Measurements from ENCODE around the gene CA11. TPM values are rescaled to one million over a fixed set of nuclear protein-coding genes. Genes with fewer than 3 reads are reported as not detected.

Gene CA11
- 2.6 and 2.8 TPM in 2 replicates for total RNA-seq (2014; rRNA removed; shearing (Covaris generic))

DNA sequence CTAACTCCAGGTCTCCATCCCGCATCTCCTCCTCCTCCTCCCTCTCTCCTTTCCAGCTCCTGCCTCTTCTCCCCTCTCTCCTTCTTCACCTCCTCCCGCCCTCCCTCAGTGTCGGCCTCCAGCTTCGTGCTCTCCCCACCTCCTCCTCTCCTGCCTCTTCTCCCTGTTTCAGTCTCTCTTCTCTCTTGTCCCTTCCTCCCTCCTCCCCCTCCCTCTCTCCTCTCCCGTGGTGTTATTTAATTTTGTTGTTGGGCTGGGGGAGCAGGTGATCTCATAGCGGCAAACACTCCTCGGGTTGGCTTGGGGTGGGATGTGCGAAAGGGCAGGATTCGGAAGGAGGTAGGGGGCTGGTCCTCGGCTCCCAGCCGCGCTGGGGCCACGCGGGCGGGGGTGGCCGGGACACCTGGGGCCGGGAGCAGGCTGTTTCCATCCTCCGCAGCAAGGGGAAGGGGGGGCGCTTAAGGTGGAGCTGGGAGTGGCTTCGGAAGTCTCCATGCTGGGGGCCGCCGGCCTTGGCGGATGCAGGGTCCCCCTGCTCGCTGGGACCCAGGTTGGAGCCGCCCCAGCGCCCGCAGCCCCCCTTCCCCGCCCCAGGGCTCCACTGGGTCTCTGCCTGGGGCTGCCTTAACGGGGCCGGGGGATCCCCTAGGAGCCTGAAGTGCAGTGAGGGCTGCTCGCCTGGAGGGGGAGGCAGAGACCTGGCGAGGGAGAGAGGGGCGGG is at the start of gene CA11:
Gene CA11, minus strand, starts transcription at position 187 of the 721 bp plus-strand sequence. CDS start 555 bp downstream, outside the sequence.

DNA sequence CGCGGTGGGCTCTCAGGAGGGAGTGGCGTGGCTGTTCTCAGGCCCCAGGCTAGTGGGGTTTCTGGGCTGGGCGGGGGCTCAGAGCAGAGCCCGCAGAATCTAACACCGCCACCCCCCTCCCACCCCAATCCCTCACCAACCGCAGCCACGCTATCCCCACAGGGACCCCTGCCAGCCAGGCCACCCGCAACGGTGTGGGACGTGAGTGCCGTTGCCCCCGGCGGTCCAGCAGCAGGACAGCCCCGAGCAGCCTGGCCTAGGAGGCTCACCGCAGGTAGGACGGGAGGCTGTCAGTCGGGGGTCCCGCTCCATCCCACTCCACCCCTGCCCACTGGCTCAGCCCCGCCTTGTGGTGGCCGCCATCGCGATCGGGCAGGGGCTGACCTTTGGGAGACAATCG is 27.0 kb upstream of the CA11 start, which contains the start of gene NTN5:
Gene NTN5, minus strand, starts transcription at position 24 of the 400 bp plus-strand sequence. CDS start 2,031 bp downstream, outside the sequence.

DNA sequence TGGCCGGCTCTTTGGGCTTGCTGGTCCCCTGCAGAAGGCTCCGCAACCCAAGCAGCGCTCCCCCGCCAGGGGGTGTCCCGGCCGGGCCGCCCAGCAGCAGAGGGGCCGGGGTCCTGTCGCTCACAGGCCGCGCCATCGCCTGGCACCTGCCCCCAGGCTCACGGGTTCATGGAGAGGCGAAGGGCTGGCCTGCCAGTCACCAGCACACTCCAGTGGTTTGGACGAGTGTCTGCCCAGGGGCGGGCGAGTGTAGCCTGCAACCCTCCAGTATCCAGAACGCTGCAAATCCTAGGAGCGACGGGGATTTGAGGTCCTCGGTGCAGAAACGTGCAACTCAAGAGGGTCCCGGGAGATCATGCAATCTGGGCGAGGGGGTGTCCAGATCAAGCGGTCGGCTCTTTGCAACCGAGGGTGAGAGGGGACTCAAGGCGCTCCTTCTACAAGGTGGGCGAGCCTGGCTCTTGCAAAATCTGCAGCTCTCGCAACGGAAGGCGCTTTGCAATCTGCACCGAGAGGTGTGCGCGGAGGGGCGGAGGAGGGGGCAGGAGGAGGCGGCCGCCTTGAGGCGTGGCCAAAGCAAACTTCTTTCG is 9.0 kb downstream of the CA11 start, which contains the start of gene DBP:
Gene DBP, minus strand, starts transcription at position 521 of the 590 bp plus-strand sequence. Its CDS starts 385 bp downstream, at position 136.

DNA sequence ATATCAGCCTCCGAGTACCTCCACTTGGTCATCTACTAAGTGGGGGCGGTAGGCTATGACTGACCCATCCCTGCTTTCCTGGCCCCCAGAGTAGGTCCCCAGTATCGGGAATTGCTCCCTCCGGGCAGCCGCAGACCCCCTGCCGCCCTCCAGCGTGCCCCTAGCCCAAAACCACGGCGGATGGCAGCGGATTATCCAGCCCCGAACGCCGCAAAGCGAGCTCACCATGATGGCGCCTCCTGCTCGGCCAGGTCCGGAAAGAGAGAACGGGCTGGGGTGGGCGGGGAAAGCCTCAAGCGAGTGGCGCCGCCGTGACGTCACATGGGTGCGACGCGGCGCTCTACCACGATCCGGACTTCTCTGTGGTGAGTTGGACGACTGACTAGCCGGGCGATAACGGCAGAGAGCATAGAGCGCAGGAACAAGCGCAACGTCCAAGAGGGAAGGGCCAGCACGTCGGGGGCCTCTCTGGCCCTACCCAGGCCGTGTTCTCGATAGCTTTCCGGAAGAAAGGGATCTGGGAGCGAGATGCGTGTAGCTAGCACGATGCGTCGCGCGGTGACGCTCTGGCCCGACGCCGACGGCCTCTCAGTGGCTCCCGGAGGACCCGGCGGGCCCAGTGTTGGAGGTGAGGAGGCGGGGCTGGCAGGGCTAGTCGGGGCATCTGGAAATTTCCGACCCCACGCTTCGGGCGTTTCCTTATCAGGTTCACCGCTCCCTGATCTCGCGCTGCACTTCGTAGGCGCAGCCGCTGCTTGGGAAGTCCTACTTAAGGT is 26.9 kb downstream of the CA11 start, which contains the start of the genes RPL18 and SPHK2:
Gene RPL18, minus strand, starts transcription at position 263 of the 776 bp plus-strand sequence. Its CDS starts 35 bp downstream, at position 228.
Gene SPHK2, plus strand, starts transcription at position 591 of the 776 bp plus-strand sequence. CDS start 1,009 bp downstream, outside the sequence.

DNA sequence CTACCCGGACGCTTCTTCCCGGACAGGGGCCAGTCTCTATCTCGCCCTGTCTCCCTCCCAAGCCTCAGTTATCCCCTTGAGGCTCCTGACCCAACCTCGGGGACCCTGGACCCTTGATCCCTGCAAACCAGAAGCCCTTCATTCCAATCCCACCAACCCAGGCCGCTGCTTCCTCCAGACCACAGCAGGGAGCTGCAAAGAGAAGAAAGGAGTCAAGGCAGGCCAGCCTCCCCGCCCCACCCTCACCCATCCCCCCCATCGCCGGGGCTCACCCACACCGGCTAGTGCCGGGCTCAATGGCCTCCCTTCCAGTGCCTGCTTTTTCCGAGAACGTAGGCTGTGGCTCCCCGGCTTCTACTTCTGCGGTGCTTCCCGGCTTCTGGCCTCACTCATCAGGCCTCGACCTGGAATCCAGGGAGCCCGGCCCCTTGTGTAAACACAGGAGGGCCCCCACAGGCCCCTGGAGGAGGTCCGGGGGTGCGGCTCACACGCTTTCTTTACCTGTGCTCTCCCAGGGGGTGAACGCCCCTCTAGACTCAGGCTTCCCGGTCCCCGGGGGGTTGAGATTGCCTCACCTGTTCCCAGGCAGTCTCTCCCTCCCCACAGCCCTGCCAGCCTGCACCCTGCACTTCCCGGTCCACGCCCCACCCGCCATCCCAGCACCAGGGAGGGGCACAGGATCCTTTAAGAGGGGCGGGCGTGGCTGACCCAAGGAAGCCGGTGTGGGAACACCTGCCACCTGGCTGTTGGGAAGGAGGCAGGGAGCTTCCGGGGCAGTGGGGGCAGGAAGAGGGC is 31.4 kb downstream of the CA11 start, which contains the start of gene FAM83E:
Gene FAM83E, minus strand, starts transcription at position 641 of the 795 bp plus-strand sequence. CDS start 1,704 bp downstream, outside the sequence.

DNA sequence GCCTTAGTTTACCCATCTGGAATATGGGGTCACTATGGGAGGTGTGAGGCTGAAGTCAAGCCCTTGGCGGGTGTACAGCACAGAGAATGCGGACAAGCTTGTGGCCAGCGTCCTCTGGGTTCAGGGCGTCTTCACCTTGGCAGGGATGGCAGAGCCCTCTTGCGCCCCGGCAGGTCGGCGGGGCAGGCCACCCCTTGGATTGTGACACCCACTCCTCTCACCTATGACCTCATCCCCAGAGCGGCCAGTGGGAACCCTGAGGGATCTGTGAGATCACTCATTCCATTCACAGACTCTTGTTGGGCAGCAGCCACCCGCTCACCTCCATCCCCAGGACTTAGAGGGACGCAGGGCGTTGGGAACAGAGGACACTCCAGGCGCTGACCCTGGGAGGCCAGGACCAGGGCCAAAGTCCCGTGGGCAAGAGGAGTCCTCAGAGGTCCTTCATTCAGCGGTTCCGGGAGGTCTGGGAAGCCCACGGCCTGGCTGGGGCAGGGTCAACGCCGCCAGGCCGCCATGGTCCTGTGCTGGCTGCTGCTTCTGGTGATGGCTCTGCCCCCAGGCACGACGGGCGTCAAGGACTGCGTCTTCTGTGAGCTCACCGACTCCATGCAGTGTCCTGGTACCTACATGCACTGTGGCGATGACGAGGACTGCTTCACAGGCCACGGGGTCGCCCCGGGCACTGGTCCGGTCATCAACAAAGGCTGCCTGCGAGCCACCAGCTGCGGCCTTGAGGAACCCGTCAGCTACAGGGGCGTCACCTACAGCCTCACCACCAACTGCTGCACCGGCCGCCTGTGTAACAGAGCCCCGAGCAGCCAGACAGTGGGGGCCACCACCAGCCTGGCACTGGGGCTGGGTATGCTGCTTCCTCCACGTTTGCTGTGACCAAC is 39.3 kb downstream of the CA11 start, which contains the start of gene SPACA4:
Gene SPACA4, plus strand, starts transcription at position 280 of the 896 bp plus-strand sequence. Its CDS starts 237 bp downstream, at position 517.

Other genes with a start within 250 kb of the CA11 start
- gene GRWD1, start 200.2 kb downstream of the CA11 start, total RNA-seq (2014; rRNA removed; shearing (Covaris generic)): 79.1 and 89.2 TPM in 2 replicates
- 2.1 and 3.1 TPM in 2 replicates for gene KCNJ14, start 190.6 kb downstream of the CA11 start, total RNA-seq (2014; rRNA removed; shearing (Covaris generic))
- gene CYTH2, start 176.8 kb downstream of the CA11 start, total RNA-seq (2014; rRNA removed; shearing (Covaris generic)): 84.3 and 86.4 TPM in 2 replicates
- 0.37 TPM in 1 of 2 replicates, not detected in the other for gene LMTK3, start 134.4 kb downstream of the CA11 start, total RNA-seq (2014; rRNA removed; shearing (Covaris generic))
- gene SULT2B1, start 94.0 kb downstream of the CA11 start, total RNA-seq (2014; rRNA removed; shearing (Covaris generic)): not detected in 2 replicates
- gene SPACA4, start 39.4 kb downstream of the CA11 start, total RNA-seq (2014; rRNA removed; shearing (Covaris generic)): not detected in 2 replicates
- gene FAM83E, start 31.1 kb downstream of the CA11 start, total RNA-seq (2014; rRNA removed; shearing (Covaris generic)): 1.8 and 2.0 TPM in 2 replicates
- gene RPL18, start 27.0 kb downstream of the CA11 start, total RNA-seq (2014; rRNA removed; shearing (Covaris generic)): 2,777 and 2,986 TPM in 2 replicates
- gene SPHK2, start 26.7 kb downstream of the CA11 start, total RNA-seq (2014; rRNA removed; shearing (Covaris generic)): 16.5 and 19.3 TPM in 2 replicates
- 18.2 and 19.2 TPM in 2 replicates for gene DBP, start 8.8 kb downstream of the CA11 start, total RNA-seq (2014; rRNA removed; shearing (Covaris generic))
- 0.21 TPM in 1 of 2 replicates, not detected in the other for gene NTN5, start 26.8 kb upstream of the CA11 start, total RNA-seq (2014; rRNA removed; shearing (Covaris generic))
- gene FUT2, start 49.8 kb upstream of the CA11 start, total RNA-seq (2014; rRNA removed; shearing (Covaris generic)): not detected in 2 replicates
- 0.30 TPM in 1 of 2 replicates, not detected in the other for gene MAMSTR, start 73.5 kb upstream of the CA11 start, total RNA-seq (2014; rRNA removed; shearing (Covaris generic))
- 0.08 TPM in 1 of 2 replicates, not detected in the other for gene RASIP1, start 94.4 kb upstream of the CA11 start, total RNA-seq (2014; rRNA removed; shearing (Covaris generic))
- not detected in 2 replicates for gene IZUMO1, start 100.7 kb upstream of the CA11 start, total RNA-seq (2014; rRNA removed; shearing (Covaris generic))
- 1.9 and 3.2 TPM in 2 replicates for gene FUT1, start 106.5 kb upstream of the CA11 start, total RNA-seq (2014; rRNA removed; shearing (Covaris generic))
- 0.11 and 1.8 TPM in 2 replicates for gene FGF21, start 109.3 kb upstream of the CA11 start, total RNA-seq (2014; rRNA removed; shearing (Covaris generic))
- gene BCAT2, start 164.8 kb upstream of the CA11 start, total RNA-seq (2014; rRNA removed; shearing (Covaris generic)): 58.9 and 62.1 TPM in 2 replicates
- gene HSD17B14, start 190.3 kb upstream of the CA11 start, total RNA-seq (2014; rRNA removed; shearing (Covaris generic)): 0.45 TPM in 1 of 2 replicates, not detected in the other
- 12.7 and 24.4 TPM in 2 replicates for gene PLEKHA4, start 222.4 kb upstream of the CA11 start, total RNA-seq (2014; rRNA removed; shearing (Covaris generic))
- gene PPP1R15A, start 226.2 kb upstream of the CA11 start, total RNA-seq (2014; rRNA removed; shearing (Covaris generic)): 186 and 188 TPM in 2 replicates